HepG2 (cell line): ENCODE results near the gene HRH2. TPM values are rescaled to one million over a fixed set of nuclear protein-coding genes. Genes with fewer than 3 reads are reported as not detected.

ENCODE experiments used
- ATAC-seq: fragments of 200-7000 bp; cut with Tn5 transposase; 3 replicates; pipeline ENCODE4 v1.9.1; 2020; ENCODE audit warnings: mild to moderate bottlenecking, moderate library complexity
- BruUV-seq: library from RNA; stranded (reverse); fragments of 400-500 nt; replicated peaks from 2 replicates; lab custom pipeline; 2021; lab: Mats Ljungman, UMichigan
- CTCF ChIA-PET: fragments of 300-600 bp; formaldehyde crosslinking; extraction: SDS; loops from one replicate; lab custom pipeline; 2021; ENCODE audit warnings: low total read pairs, inconsistent platforms, low intra/inter-chr PET ratio; lab: Yijun Ruan, JAX
- POLR2A ChIA-PET: fragments of 350-600 bp; sonication (Branson Sonifier 250); formaldehyde crosslinking; loops from one replicate; lab custom pipeline; 2020; ENCODE audit warnings: antibody characterized with exemption, inconsistent platforms; lab: Yijun Ruan, JAX
- DNase-seq: peaks from one replicate; pipeline ENCODE4 v3.0.0-alpha.2; 2015; ENCODE audit warnings: low spot score
- FAIRE-seq: peaks from 3 replicates; lab custom pipeline; 2011; peaks lifted over from hg19 to GRCh38; lab: Jason Lieb, UNC
- H2AFZ ChIP-seq: one replicate; pipeline ENCODE4 v1.6.1; 2011; ENCODE audit warnings: low read length, inconsistent platforms
- H3K27ac ChIP-seq: fragments of 300-600 bp; 3 replicates; pipeline ENCODE4 v1.8.0; 2011; ENCODE audit warnings: mixed run types, mild to moderate bottlenecking, mixed read lengths, low read length, inconsistent platforms; ENCODE audit not compliant: insufficient read depth; ENCODE audit errors: extremely low read length
- H3K27me3 ChIP-seq, 2 experiments: fragments of 200-600 bp in 1 of 2; 2 replicates in 1 of 2; 3 replicates in 1 of 2; pipeline versions ENCODE4 v1.6.0 to v1.8.0; 2011; ENCODE audit warnings: low read length in 2 of 2, mild to moderate bottlenecking in 2 of 2, moderate library complexity in 2 of 2, inconsistent platforms in 1 of 2; ENCODE audit not compliant: insufficient read depth in 2 of 2, control insufficient read depth in 1 of 2
- H3K36me3 ChIP-seq, 2 experiments: fragments of 200-600 bp in 1 of 2; replicated peaks in 1 of 2; 2 replicates in 1 of 2; 3 replicates in 1 of 2; pipeline versions ENCODE4 v1.5.1 to v1.8.0; 2011; ENCODE audit warnings: low read length in 2 of 2, inconsistent platforms in 1 of 2; ENCODE audit not compliant: insufficient read depth in 2 of 2, control insufficient read depth in 1 of 2
- H3K4me1 ChIP-seq: 2 replicates; pipeline ENCODE4 v1.5.1; 2012; ENCODE audit warnings: low read length, inconsistent platforms; ENCODE audit not compliant: insufficient read depth
- H3K4me2 ChIP-seq: 2 replicates; pipeline ENCODE4 v1.6.0; 2011; ENCODE audit warnings: low read depth, low read length, inconsistent platforms
- H3K4me3 ChIP-seq, 3 experiments: fragments of 200-600 bp in 1 of 3; sonication (generic), shearing (Covaris generic) in 1 of 3; replicated peaks in 1 of 3; 2 replicates each; pipeline ENCODE4 v1.5.1; 2011 to 2016; ENCODE audit warnings: low read length in 3 of 3, inconsistent platforms in 2 of 3, low read depth in 2 of 3, mild to moderate bottlenecking in 2 of 3, control low read depth in 1 of 3, mixed read lengths in 1 of 3; ENCODE audit not compliant: insufficient read depth in 1 of 3
- H3K79me2 ChIP-seq: one replicate; pipeline ENCODE4 v1.6.1; 2011; ENCODE audit warnings: low read length, inconsistent platforms; ENCODE audit not compliant: insufficient read depth
- H3K9ac ChIP-seq: 2 replicates; pipeline ENCODE4 v1.6.0; 2011; ENCODE audit warnings: mild to moderate bottlenecking, low read depth, low read length, inconsistent platforms; ENCODE audit not compliant: insufficient read depth
- H3K9me3 ChIP-seq: 2 replicates; pipeline ENCODE4 v1.5.1; 2012; ENCODE audit warnings: mild to moderate bottlenecking, low read length
- H4K20me1 ChIP-seq: 2 replicates; pipeline ENCODE4 v1.6.0; 2011; ENCODE audit warnings: inconsistent platforms, mild to moderate bottlenecking, low read length, moderate library complexity; ENCODE audit not compliant: insufficient read depth
- DBP ChIP-seq: sonication (generic); formaldehyde crosslinking; IDR thresholded peaks from 2 replicates; pipeline ENCODE4 v1.4.0; 2020; ENCODE audit warnings: missing genetic modification reagents; ENCODE audit errors: not compliant biosample characterization
- DPF2 ChIP-seq: sonication (generic); formaldehyde crosslinking; IDR thresholded peaks from 2 replicates; pipeline ENCODE4 v1.4.0; 2020; ENCODE audit warnings: mild to moderate bottlenecking, low read depth, missing genetic modification reagents, borderline replicate concordance
- HINFP ChIP-seq: sonication (generic); formaldehyde crosslinking; IDR thresholded peaks from 2 replicates; pipeline ENCODE4 v1.4.0; 2020; ENCODE audit warnings: low read depth, mild to moderate bottlenecking, missing genetic modification reagents
- HNF4G ChIP-seq, 2 experiments: sonication (generic) in 1 of 2; formaldehyde crosslinking in 1 of 2; IDR thresholded peaks; 2 replicates each; pipeline versions ENCODE4 v1.4.0 to v1.6.1; 2011 to 2020; ENCODE audit warnings: borderline replicate concordance in 2 of 2, low read depth in 2 of 2, mild to moderate bottlenecking in 2 of 2, low read length in 1 of 2, missing genetic modification reagents in 1 of 2, moderate library complexity in 1 of 2
- IKZF5 ChIP-seq: IDR thresholded peaks from 2 replicates; pipeline ENCODE4 v1.6.1; 2018; ENCODE audit warnings: missing genetic modification reagents, mild to moderate bottlenecking, missing compliant biosample characterization
- KDM3A ChIP-seq: IDR thresholded peaks from 2 replicates; pipeline ENCODE4 v1.6.1; 2018; ENCODE audit warnings: low read depth, missing compliant biosample characterization
- MAFF ChIP-seq: IDR thresholded peaks from 2 replicates; pipeline ENCODE4 v1.6.1; 2011; ENCODE audit warnings: low read depth, low read length, improper control_type of control experiment
- NR2C2 ChIP-seq: sonication (generic); formaldehyde crosslinking; IDR thresholded peaks from 2 replicates; pipeline ENCODE4 v1.4.0; 2020; ENCODE audit warnings: missing genetic modification reagents, mild to moderate bottlenecking, moderate library complexity, borderline replicate concordance
- SAFB2 ChIP-seq: sonication (generic); formaldehyde crosslinking; IDR thresholded peaks from 2 replicates; pipeline ENCODE4 v1.5.1; 2020; ENCODE audit warnings: missing genetic modification reagents, low read depth, mild to moderate bottlenecking, borderline replicate concordance
- SALL2 ChIP-seq: sonication (generic); formaldehyde crosslinking; IDR thresholded peaks from 2 replicates; pipeline ENCODE4 v1.8.1; 2023; ENCODE audit warnings: mild to moderate bottlenecking, missing genetic modification reagents, inconsistent platforms
- U2AF2 ChIP-seq: fragments of 200-400 bp; formaldehyde crosslinking; IDR thresholded peaks from 2 replicates; pipeline ENCODE4 v1.6.1; 2017; ENCODE audit warnings: low read depth, mild to moderate bottlenecking, low read length
- ZNF136 ChIP-seq: sonication (generic); formaldehyde crosslinking; IDR thresholded peaks from 2 replicates; pipeline ENCODE4 v1.8.1; 2022; ENCODE audit warnings: low read depth, mild to moderate bottlenecking, moderate library complexity, missing genetic modification reagents
- ZNF354B ChIP-seq: sonication (generic); formaldehyde crosslinking; IDR thresholded peaks from 2 replicates; pipeline ENCODE4 v1.8.0; 2022; ENCODE audit warnings: mild to moderate bottlenecking, missing genetic modification reagents
- ZNF687 ChIP-seq: sonication (generic); formaldehyde crosslinking; IDR thresholded peaks from 2 replicates; pipeline ENCODE4 v1.5.1; 2020; ENCODE audit warnings: mild to moderate bottlenecking, missing genetic modification reagents, moderate library complexity
- WGBS: methylation state at CpG from one replicate; pipeline ENCODE4 v1.1.6; 2017; ENCODE audit warnings: low lambda C conversion rate; 5-methylcytosine and 5-hydroxymethylcytosine counted together
- in situ Hi-C: cut with HindIII; loops from 2 replicates; pipeline ENCODE4 v1.10.0; 2017; ENCODE audit warnings: low pct_unique_long_range_greater_than_20kb; ENCODE audit not compliant: extremely low pct_ligation_motif_present
- intact Hi-C: fragments of 100-400 bp; cut with micrococcal nuclease; formaldehyde crosslinking; loops from one replicate; pipeline ENCODE4 v1.10.0; 2022; ENCODE audit not compliant: unreplicated experiment
- polyA plus RNA-seq, 8 experiments: library from polyadenylated mRNA; depleted of rRNA in 3 of 8; stranded (reverse) in 7 of 8; unstranded in 1 of 8; fragments of >200 nt; fragmentation: Illumina TruSeq in 4 of 8; extraction: Trizol in 4 of 8; gene quantifications; 2 replicates each; pipeline versions ENCODE4 v1.2.1 to v1.2.3, GENCODE V29; 2011 to 2016; ENCODE audit warnings: low read depth in 4 of 8, missing spikeins in 1 of 8, mixed read lengths in 1 of 8; ENCODE audit not compliant: insufficient read depth in 1 of 8
- total RNA-seq, 5 experiments: library from RNA; depleted of rRNA; stranded (reverse); fragments of >200 nt; fragmentation: Illumina TruSeq; extraction: Trizol; gene quantifications; 2 replicates each; pipeline ENCODE4 v1.2.3, GENCODE V29; 2016; ENCODE audit warnings: low read depth in 1 of 5

The HRH2 gene
- total and polyA plus RNA-seq, 2 of the 13 experiments (the other 11 are each of a cell fraction or from before 2014, with no cell fraction given), result not detected

- no peak for TF ChIP-seq SAFB2 (CRISPR knock-in tag)
- TF ChIP-seq HNF4G (IDR thresholded peaks at IDR 0.05; ENCODE audit: borderline replicate concordance, low read depth, low read length), result no peak
- TF ChIP-seq HNF4G (CRISPR knock-in tag; IDR thresholded peaks at IDR 0.05; ENCODE audit: borderline replicate concordance, low read depth), result no peak
Observed at GRCh38 chr5:175686396-175686795, 28.5 kb downstream of the HRH2 start (continued).

GRCh38 chr5:175686826-175687225, 29.0 kb downstream of the HRH2 start:
- POLR2A ChIA-PET, result no interaction called here
- no peak for TF ChIP-seq ZNF354B (CRISPR knock-in tag)
- no peak for TF ChIP-seq MAFF
- TF ChIP-seq DBP (CRISPR knock-in tag), result no peak
- no peak for TF ChIP-seq IKZF5
- TF ChIP-seq U2AF2, result no peak
- TF ChIP-seq ZNF687 (CRISPR knock-in tag), result no peak
- TF ChIP-seq ZNF136 (CRISPR knock-in tag), result no peak
- no peak for TF ChIP-seq NR2C2 (CRISPR knock-in tag)
- TF ChIP-seq DPF2 (CRISPR knock-in tag), result no peak
- no peak for TF ChIP-seq HINFP (CRISPR knock-in tag)
- no peak for TF ChIP-seq SALL2
- no peak for TF ChIP-seq KDM3A (CRISPR knock-in tag)

More at GRCh38 chr5:175686826-175687225, 29.0 kb downstream of the HRH2 start:
- Histone ChIP-seq H3K27ac (no peak overlapping the region), H3K79me2 (no peaks in the 10 kb centered on the region), H3K4me3 (no peak overlapping the region), H3K9me3 (no peaks in the 10 kb centered on the region), H3K4me2 (no peak overlapping the region), H3K9ac (no peak overlapping the region), H3K4me1 (no peaks in the 10 kb centered on the region), H2AFZ (no peak overlapping the region), H3K36me3 (no peaks in the 10 kb centered on the region), H4K20me1 (no peaks in the 10 kb centered on the region), H3K27me3 (peaks cover 1 to 28% of the 10 kb centered on the region in 2 experiments; a peak in 3 of 5 replicates)
- DNase-seq (no peak), ATAC-seq (no peak), FAIRE-seq (no peak)
- CTCF ChIA-PET, result no interaction called here
- in situ Hi-C loops (no loop called here), intact Hi-C loops (no loop called here)
- 54% methylated on average over 4 of the region's 9 CpGs for WGBS
- BruUV-seq, result no TSS peak
